HG03520 (cell line): ENCODE measurements around the gene CRTC1.

Source experiments
- ATAC-seq: cut with Tn5 transposase; IDR thresholded peaks from one replicate; pipeline ENCODE4 v1.9.1; 2021; ENCODE audit warnings: mild to moderate bottlenecking, moderate library complexity; ENCODE audit not compliant: unreplicated experiment

The CRTC1 gene

GRCh38 chr19:18699403-18700054 lies 16.0 kb downstream of the CRTC1 start:
- ATAC-seq: no peak

- ATAC-seq: no peak
Observed at GRCh38 chr19:18700501-18701249, 17.2 kb downstream of the CRTC1 start.

DNA sequence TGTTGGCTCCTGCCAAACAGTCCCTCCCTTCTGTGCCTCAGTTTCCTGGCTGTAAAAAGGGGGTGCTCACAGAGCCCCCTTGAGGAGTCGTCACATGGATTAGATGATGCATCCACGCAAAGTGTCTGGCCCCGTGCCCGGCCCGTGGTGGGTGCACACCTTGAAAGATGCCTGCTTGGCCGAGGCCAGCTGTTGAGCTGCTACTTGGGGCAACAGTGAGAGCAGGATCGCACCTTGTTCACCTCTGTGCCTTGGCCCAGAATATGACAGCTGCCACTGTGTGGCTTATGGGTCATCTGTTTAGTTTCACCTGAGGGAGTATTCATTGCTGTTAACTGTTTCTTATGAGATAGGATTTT lies 17.7 kb downstream of the CRTC1 start:
- no peak for ATAC-seq

GRCh38 chr19:18704054-18704453 lies 20.6 kb downstream of the CRTC1 start:
- ATAC-seq: no peak

- no peak for ATAC-seq
Observed at GRCh38 chr19:18704971-18705370, 21.5 kb downstream of the CRTC1 start.

- ATAC-seq: no peak
Observed at GRCh38 chr19:18708452-18709231, 25.2 kb downstream of the CRTC1 start.

GRCh38 chr19:18709546-18709945 lies 26.1 kb downstream of the CRTC1 start:
- no peak for ATAC-seq

- ATAC-seq: no peak
Observed at GRCh38 chr19:18710186-18710585, 26.7 kb downstream of the CRTC1 start.

DNA sequence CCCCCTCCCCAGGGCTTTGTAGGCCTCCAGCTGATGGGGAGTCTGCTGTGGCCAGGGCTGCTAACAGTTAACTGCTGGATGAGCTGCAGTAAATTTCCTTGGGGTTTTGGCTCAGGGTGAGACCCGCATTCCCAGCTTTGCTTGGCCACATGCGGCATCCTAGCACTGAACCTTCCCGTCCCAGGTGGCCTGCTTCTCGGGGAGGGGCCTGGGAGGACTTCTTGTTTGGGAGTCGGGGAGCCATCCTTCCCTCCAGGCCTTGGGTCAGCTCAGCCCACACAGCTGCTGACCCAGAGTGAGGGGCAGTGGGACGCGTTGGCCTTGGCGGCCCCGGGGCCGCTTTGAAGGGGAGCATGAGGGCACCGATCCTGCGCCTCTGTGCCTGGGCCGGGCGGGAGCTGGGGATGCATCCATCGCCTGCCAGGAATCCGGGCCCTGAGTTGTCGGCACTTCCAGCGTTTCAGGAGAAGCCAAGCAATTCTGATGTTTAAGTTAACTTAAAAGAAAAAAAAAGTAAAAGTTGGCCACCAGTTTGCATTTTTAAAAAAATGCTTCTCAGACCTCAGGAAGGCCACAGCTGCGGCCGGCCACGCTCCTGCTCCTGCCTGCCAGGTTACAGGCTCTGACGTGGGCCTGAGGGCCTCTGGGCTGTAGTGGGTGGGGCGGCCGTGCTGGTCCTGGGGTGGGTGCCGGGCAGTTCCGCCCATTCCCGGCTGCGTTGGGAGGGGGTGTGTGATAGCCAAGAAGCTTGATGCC lies 27.7 kb downstream of the CRTC1 start:
- ATAC-seq: no peak

GRCh38 chr19:18711893-18712292 lies 28.4 kb downstream of the CRTC1 start:
- ATAC-seq: no peak

DNA sequence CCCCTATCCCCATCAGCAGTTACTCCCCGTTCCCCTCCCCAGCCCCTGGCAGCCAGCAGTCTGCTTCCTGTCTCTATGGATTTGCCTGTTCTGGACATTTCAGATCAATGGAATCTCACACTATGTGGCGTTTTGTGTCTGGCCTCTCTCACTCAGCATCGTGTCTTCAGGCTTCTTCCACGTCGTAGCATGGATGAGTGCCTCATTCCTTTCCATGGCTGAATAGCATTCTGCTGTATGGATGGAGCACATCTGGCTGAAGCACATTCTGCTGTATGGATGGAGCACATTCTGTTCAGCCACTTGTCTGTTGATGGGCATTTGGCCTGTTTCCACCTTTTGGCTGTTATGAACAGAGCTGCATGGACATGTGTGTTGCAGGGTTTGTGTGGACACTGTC lies 29.5 kb downstream of the CRTC1 start:
- ATAC-seq: no peak

GRCh38 chr19:18713550-18714117 lies 30.2 kb downstream of the CRTC1 start:
- no peak for ATAC-seq

DNA sequence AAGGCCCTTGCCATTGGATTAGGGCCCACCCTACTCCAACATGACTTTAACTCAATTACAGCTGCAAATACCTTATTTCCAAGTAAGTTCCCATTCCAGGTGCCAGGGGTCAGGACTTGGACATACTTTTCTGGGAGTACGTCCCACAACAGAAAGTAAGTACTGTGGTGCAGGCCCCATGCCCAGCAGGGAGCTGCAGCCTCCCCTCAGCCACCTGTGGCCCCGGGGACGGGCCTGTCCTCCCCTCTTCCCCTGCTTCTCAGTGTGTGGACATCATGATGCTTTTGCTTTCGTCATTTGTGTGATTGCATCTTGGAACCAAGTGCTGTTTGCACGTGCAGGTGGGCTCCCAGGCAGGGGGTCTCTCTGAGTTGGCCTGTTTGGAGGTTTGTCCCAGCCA lies 31.9 kb downstream of the CRTC1 start:
- ATAC-seq: no peak

DNA sequence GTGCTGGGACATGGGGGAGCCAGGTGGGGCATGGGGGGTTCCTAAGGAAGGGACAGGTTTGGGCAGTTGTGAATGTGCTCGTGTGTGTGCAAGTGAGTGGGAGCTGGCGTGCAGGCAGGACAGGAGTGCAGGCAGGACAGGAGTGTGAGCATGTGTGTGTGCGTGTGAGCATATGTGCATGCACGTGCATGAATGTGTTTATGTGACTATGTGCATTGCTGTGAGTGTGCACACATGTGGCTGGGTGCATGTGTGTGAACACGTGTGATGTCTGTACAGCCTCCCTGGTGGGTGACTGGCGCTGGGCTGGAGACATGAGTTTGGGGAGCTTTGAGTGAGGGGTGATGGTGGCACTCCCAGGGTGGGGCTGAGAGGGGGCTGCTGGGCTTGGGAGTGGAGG lies 33.4 kb downstream of the CRTC1 start:
- no peak for ATAC-seq

- no peak for ATAC-seq
Observed at GRCh38 chr19:18717601-18718000, 34.1 kb downstream of the CRTC1 start.

DNA sequence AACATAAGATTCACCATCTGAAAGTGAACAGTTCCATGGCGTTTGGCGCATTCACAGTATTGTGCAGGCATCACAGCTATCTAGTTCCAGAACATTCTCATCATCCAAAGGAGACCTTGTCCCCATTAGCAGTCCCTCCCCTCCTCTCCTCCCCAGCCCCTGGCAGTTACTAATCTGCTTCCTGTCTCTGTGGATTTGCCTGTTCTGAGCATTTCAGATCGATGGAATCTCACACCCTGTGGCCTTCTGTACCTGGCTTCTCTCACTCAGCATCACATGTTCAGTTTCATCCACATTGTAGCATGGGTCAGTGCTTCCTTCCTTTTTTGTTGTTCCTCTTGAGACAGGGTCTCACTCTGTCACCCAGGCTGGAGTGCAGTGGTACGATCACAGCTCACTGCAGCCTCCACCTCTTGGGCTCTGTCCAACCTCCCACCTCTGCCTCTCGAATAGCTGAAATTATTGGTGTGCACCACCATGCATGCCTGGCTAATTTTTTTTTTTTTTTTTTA lies 34.6 kb downstream of the CRTC1 start:
- no peak for ATAC-seq

DNA sequence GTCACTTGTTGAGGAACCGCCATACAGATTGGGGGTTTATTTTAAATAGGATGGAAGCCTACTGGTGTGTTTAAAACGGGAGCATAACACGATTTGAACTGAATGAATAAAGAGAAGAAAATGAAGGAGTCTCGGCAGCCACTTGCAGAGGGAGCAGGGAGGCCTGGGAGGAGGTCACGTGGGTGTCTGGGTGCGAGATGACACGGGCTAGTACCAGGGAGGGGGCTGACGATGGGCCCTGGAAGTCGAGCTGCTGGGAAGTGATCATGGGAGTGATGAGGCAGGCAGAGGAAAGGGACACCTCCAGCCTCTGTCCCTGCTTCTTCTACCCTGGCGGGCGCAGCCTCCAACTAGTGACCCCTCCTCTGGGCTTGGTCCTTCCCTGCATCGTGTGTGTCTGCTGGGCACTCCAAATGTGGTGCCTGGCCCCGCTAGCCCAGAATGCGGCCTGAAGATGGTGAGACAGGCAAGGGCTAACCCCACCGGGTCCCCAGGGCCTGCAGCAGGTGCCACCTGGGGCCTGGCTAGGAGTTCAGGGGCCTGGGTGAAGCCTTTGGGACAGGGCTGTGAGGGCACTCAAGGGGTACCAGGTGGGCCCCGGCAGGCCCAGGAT lies 35.5 kb downstream of the CRTC1 start:
- no peak for ATAC-seq

- ATAC-seq: no peak
Observed at GRCh38 chr19:18719541-18719940, 36.1 kb downstream of the CRTC1 start.

DNA sequence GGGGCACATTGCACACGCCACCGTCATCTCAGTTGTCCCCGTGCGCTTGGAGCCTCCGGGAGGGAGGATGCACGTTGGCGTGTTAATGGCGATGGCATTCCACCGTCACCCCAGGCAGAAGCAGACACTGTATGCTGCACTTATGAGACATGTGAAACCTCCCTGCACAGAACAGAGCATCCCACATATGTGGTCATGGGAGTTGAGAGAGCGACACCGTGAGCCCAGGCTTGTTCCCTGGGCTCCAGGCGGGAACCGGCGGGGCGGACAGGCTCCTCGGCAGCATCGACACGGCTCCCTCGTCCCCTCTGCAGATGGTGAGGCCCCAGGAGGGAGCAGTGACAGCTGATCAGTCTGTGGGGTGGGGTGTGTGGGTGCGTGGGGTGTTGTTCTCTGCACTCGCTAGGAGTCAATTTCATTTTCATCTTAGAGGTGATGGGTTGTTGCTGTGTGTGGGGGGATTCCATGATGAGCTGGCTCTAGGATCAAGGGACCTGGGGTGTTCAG lies 40.4 kb downstream of the CRTC1 start:
- ATAC-seq: no peak
